Measurements from ENCODE around the gene NPTX2. TPM values are rescaled to one million over a fixed set of nuclear protein-coding genes. Genes with fewer than 3 reads are reported as not detected.
A peak's percentile ranks its signal among the peaks of the same experiment; 100 is the strongest.

Gene NPTX2
- total RNA-seq, 1 experiment from 2014 or later = 2.1 TPM

DNA sequence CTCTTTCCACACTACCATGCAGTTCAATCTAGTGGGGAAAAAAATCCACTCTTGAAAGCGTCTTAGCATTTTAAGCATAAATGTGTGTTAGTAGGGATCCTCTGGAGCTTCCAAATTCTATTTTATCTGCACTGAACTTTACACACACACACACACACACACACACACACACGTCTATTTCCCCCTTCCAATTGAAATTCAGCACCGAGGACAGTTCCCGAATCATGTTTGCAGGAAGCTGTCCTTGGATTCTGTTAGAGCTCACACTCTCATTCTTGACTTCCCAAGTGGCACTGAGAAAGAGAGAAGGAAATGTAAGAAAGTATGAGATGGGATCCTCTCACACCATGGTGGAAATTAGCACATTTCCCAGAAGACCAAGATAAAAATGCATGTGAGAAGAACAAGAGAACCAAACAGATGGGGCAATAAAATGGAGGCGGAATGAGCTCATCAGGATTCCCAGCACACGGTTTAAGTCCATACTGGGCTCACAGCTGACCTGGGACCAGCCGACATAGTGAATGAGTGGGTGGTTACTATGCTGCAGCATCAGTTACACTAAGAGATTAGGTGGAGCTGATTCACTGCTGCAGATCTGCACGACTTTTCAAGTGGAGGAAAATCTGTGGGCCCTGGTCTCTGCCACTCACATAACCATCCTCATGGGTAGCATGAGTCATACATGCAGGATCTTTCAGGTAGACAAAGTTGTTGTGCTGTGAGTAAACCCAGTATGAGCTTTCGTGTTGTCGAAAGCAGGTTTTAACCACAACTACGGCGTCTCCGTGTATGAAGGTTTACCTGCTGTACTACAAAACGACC is 3.3 kb upstream of the NPTX2 start:
- no peak for DNase-seq
- peaks cover 12% of the 10 kb centered on the region for H3K27me3 ChIP-seq
- H3K4me3 ChIP-seq = no peak overlapping the region
- H3K9me3 ChIP-seq = no peaks in the 10 kb centered on the region
- no peaks in the 10 kb centered on the region for H3K36me3 ChIP-seq

DNA sequence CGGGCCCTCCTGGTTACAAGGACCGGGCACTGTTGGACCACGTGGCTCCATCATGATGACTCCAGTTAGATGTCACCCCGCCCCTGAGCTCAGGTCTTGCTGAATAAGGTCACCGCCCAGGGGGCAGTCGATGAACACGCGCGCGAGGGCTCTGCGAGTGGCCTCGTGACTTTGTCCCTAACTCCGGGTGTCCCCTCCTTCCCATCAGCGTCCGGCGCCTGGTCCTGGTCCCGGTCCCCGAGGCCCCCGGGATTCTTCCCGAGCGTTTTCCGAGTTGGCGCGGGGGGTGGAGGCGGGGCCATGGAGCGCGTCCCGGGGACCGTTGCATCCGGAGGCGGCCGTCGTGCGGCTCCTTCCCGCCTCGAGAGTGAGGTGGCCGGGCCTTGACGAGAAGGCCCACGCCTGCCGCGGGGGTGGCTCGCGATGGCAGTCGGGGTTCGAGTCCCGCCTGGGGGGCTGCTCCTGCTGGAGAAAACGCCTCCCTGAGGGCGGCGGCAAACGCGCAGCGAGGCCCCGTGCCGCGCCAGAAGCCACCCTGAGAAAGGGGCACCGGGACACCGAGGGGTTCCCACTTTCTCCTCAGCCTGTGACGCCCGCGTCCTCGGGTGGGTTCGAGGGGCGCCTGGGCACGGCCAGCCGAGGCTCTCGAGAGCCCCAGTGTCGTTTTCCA is 569 bp upstream of the NPTX2 start:
- no peak overlapping the region for H3K4me3 ChIP-seq
- DNase-seq = no peak
- H3K36me3 ChIP-seq = no peaks in the 10 kb centered on the region
- H3K27me3 ChIP-seq = peaks cover 15% of the 10 kb centered on the region
- no peaks in the 10 kb centered on the region for H3K9me3 ChIP-seq

DNA sequence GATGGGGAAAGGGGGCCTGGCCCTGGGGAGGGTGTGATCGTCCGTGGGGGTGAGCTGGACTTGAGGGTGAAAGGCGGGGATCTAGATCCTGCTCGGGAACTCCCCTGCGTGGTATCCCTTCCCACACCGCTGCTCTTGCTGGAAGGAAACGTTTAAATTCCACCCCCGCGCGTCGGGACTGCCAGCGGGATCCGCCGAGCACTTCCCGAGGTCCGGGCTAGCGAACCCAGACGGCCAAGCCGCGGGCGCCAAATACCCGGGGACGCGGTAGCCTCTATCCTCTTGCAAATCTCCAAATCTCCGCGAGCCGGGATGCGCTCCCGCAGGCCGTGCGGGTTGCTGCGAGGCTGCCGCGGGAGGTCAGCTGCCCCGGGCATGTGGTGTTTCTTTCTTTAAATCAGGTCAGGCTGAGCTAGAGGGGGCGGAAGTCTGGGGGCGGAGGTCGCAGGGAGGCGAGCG is 904 bp downstream of the NPTX2 start:
- Histone ChIP-seq H3K27me3 (peaks cover 15% of the 10 kb centered on the region), H3K36me3 (no peaks in the 10 kb centered on the region), H3K9me3 (no peaks in the 10 kb centered on the region), H3K4me3 (no peak overlapping the region)
- DNase-seq = no peak

DNA sequence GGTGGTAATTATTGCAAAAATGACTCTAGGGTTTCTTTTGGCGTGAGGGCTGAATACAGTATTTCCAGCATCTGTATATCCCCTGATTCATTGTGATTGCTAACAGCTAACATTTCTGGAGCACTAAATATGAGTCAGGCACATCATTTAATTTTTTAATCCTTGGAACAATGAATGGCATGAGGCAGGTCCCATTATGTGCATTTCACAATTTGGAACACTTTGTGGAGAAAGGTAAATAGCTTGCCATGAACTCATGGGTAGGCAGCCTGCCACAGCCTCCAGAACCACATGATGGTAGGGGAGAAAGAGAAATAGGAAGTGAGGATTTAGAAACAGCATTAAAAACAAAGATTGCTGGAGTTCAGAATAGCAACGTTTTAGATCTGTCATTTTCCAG is 1.7 kb downstream of the NPTX2 start:
- no peaks in the 10 kb centered on the region for H3K36me3 ChIP-seq
- no peak overlapping the region for H3K4me3 ChIP-seq
- peaks cover 15% of the 10 kb centered on the region for H3K27me3 ChIP-seq
- H3K9me3 ChIP-seq = no peaks in the 10 kb centered on the region
- peak; percentile 18 for DNase-seq

DNA sequence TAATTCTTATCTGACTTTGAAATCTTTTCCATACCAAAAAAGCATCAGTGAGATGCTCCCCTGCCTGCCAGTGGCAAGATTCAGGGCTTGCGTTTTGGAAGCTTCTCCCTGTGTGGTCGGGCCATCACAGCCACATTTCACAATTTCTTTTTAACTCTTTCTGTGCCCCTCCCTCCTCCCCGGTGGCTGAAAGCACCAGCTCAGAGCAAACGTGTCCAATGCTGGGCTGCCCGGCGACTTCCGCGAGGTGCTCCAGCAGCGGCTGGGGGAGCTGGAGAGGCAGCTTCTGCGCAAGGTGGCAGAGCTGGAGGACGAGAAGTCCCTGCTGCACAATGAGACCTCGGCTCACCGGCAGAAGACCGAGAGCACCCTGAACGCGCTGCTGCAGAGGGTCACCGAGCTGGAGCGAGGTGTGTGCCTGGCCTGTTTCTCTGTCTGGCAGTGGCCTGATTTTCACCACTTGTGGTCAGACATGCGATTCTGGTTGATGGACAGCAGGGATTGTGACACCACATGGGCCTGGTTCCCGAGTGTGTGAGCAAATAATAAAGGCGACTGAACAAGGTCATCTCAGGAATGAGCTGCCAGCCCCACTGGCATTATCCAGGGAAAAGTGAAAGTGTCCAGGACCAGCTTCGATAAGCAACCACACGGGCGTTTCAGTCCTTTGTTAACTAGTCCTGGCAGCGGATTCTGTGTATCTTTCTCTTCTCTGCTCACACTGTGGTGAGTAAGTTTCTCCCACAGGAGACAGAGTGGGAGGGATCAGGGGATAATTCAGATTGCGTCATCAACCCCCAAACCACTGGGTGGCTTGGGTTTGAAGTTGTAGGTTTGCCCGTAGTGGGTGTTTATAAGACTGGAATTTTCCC is 2.6 kb downstream of the NPTX2 start:
- Histone ChIP-seq H3K36me3 (no peaks in the 10 kb centered on the region), H3K4me3 (0 out of 2 replicates have a peak overlapping the region, but pooled peaks have one; percentile 16), H3K27me3 (peaks cover 15% of the 10 kb centered on the region), H3K9me3 (no peaks in the 10 kb centered on the region)
- DNase-seq = peak; percentile 14

DNA sequence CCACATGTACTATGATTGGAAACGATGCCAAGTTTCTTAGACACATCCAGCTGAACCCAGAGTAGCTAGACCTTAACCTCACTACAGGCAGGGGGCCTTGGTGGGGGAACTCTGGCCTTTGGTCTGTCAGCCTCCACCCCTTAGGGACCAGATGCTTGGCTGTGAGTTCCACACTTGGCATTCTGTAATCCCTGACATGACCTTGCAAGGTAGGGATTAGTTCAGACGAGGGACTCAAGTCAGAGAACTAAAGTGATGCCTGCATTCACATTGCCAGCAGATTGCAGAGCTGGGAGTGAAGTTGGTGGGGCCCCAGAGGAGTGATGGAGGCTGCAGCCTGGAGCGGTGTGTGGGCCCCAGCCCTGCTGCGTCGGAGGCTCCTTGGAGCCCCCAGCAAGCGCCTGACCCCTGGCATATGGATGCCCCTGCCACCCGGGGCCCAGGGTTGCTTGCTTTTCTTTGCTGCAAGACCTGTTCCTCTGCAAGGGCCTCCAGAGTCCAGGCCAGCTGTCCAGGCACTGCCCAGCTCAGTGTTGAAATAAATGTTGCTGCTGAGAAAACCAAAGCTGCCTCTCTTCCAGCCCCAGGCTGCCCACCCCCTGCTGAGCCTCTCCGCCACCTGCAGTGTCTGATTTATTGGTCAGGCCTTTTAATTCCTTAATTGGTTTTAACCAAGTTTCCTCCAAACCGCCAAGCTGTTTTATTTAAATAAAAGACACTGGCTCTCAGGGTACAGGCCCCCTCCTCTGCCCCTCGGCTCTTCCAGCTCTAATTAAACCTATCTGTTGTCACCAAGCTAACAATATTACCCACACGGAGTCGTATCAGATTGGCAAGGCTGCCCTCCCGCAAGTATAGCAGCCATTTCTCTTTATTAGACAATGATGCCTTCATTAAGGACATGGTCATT is 4.7 kb downstream of the NPTX2 start:
- DNase-seq = no peak
- Histone ChIP-seq H3K4me3 (no peak overlapping the region), H3K36me3 (no peaks in the 10 kb centered on the region), H3K27me3 (peaks cover 11% of the 10 kb centered on the region), H3K9me3 (no peaks in the 10 kb centered on the region)

DNA sequence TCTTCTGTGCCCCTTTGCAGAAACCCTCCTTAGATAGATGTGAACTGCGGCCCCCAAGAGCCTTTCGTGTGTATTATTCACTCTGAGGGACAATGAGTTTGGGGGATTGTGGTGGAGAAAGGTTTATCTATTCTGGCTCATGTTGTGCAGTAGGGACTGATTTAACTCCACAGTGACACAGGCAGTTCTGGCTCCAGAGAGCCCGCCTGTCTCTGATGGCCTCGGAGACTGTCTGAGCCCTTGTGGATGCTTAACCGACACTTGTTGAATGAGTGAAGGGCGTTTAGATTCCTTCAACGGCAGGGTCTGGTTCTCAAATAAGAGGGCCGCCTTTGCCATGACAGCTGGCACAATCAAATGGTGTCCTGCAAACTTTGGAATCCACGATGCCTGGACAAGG is 5.8 kb downstream of the NPTX2 start:
- Histone ChIP-seq H3K27me3 (peaks cover 7% of the 10 kb centered on the region), H3K4me3 (no peak overlapping the region), H3K9me3 (no peaks in the 10 kb centered on the region), H3K36me3 (no peaks in the 10 kb centered on the region)
- DNase-seq = no peak

DNA sequence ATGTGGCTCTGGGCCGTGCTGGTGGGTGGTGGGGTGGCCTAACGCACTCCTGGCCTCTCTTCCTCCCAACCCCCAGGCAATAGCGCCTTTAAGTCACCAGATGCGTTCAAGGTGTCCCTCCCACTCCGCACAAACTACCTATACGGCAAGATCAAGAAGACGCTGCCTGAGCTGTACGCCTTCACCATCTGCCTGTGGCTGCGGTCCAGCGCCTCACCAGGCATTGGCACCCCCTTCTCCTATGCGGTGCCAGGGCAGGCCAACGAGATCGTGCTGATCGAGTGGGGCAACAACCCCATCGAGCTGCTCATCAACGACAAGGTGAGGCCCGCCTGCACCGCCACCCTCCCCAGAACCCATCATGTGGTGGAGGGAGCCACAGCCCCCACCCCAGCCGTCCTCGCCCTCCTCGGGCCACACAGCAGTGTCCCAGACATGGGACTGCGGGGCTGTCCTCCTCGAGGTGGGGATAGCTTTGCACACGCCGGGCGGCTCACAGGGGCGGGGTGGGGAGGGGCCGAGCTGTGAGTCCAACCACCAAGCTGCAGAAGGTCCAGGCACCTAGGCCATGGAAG is 7.8 kb downstream of the NPTX2 start:
- DNase-seq = no peak
- Histone ChIP-seq H3K4me3 (no peak overlapping the region), H3K36me3 (no peaks in the 10 kb centered on the region), H3K27me3 (no peaks in the 10 kb centered on the region), H3K9me3 (no peaks in the 10 kb centered on the region)

DNA sequence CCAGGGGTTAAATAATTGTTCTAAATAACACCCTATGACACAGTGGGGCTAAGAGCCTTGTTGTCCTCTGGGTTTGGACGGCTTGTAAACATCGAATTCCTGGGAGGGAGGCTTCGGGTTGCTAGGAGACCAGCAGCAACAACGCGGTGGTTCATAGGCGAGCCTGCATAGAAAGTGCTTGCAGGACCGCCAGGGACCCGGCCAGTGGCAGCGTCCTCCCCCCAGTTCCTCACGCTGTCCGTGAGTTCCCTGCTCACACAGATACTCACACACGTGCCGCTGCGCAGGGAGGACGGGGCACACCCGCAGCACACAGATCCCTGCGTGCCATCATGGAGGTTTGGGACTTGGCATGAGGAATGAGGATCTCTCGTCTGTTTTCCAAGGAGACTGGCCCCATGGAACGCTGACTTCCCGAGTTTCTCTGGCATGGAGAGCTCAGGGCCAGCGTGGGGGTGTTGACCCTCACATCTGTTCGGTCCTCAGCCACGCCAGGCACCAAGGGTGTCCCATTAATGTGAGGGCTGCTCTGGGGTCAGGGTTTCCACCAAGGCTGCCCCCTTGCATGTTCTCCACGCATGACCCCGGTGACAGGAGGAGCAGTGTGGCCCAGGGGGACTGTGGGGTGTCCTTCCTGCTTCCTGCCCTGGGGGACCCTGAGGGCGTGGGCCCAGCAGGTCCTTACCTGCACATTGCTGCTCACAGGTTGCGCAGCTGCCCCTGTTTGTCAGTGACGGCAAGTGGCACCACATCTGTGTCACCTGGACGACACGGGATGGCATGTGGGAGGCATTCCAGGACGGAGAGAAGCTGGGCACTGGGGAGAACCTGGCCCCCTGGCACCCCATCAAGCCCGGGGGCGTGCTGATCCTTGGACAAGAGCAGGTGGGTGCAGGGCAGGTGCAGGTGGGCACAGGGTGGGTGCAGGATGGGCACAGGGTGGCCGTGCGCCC is 9.7 kb downstream of the NPTX2 start:
- no peaks in the 10 kb centered on the region for H3K36me3 ChIP-seq
- H3K4me3 ChIP-seq = no peak overlapping the region
- no peaks in the 10 kb centered on the region for H3K27me3 ChIP-seq
- DNase-seq = no peak
- no peaks in the 10 kb centered on the region for H3K9me3 ChIP-seq

DNA sequence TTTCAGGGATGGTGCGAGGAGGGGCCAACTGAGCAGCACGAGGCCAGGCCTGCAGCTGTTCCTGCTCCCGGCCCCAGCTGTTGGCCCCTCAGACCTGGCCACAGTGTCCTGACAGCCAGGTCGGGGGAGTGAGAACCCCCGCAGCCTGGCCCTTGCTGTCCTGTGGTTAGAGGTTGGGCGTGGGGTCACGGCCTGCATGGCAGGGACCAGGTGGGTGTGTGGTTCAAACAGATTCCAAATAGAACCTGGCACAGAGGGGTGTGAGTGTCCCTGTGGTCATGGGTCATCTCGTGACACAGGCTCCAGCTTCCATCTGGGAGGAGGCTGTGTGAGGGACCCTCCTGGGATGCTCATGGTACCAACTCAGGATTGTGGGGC is 10.3 kb downstream of the NPTX2 start:
- Histone ChIP-seq H3K9me3 (no peaks in the 10 kb centered on the region), H3K27me3 (no peaks in the 10 kb centered on the region), H3K36me3 (no peaks in the 10 kb centered on the region), H3K4me3 (no peak overlapping the region)
- DNase-seq = no peak

DNA sequence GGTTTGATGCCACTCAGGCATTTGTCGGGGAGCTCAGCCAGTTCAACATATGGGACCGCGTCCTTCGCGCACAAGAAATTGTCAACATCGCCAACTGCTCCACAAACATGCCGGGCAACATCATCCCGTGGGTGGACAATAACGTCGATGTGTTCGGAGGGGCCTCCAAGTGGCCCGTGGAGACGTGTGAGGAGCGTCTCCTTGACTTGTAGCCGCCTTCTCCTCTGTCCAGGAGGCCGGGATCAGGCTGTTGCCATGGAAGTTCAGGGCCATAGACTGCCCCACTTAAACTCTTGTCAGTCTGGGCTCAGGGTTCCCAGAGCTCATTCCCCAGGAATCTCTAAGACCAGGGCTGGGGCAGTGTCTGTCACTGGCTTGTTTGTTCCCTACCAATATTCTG is 11.3 kb downstream of the NPTX2 start:
- no peak overlapping the region for H3K4me3 ChIP-seq
- no peaks in the 10 kb centered on the region for H3K9me3 ChIP-seq
- H3K36me3 ChIP-seq = no peaks in the 10 kb centered on the region
- DNase-seq = no peak
- no peaks in the 10 kb centered on the region for H3K27me3 ChIP-seq

DNA sequence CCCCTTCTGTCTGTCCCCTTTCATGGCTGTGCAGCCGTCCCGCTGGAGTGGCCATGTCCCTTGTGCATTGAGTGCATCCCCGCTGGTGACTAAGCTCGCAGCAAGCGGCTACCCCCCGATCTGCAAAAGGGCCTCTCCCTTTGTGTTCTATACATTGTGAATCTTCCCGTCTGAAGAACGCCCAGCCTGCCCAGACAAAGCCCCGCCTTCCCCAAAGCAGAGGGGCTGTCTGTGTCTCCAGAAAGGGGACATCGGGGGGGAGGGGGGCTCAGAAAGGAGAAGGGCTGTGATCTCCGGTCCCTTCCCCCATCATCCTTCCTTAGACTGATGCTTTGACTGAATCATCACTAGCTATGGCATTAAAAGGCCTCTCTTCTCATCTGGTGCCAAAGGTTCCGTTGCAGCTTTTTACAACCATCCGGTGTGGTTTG is 11.9 kb downstream of the NPTX2 start:
- H3K9me3 ChIP-seq = no peaks in the 10 kb centered on the region
- no peak overlapping the region for H3K4me3 ChIP-seq
- DNase-seq = no peak
- H3K36me3 ChIP-seq = no peaks in the 10 kb centered on the region
- no peaks in the 10 kb centered on the region for H3K27me3 ChIP-seq

DNA sequence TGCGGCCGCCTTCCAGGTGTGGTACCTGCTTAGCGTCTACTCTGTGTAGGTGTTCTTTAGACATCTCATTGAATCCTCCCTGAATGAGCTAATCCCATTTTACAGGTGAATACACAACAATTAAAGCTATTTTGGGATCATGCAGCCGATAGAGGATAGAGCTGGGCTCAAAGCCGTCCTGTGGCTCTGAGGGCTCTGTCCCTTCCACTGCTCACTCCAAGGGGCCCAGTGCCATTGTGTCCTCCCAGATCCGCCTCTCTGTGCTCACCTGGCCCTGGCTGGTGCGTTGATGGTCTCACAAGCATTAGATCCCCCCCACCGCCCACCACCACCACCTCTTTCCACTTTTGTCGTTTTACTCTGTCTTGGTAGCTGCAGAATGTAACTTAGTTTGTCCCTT is 13.1 kb downstream of the NPTX2 start:
- H3K27me3 ChIP-seq = no peaks in the 10 kb centered on the region
- no peak for DNase-seq
- H3K9me3 ChIP-seq = no peaks in the 10 kb centered on the region
- no peak overlapping the region for H3K4me3 ChIP-seq
- no peaks in the 10 kb centered on the region for H3K36me3 ChIP-seq

DNA sequence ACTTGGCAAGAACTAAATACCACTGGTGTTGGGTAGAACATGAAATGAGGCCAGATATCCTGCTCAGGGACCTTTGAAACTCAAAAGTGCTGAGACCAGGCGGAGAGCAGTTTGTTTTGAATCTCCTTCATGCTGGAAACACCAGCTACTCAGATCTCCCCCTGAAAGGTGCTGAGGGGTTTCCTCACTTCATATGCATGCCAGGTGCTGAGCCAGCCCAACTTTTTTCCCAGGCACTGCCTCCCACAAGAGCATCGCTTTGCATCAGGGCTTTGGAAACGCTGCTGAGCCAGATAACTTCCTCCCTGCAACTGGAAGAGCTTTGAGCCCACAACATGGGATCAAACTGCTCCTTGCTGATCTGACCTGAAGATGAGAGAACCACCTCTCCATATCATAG is 13.7 kb downstream of the NPTX2 start:
- DNase-seq = no peak
- no peaks in the 10 kb centered on the region for H3K27me3 ChIP-seq
- no peaks in the 10 kb centered on the region for H3K9me3 ChIP-seq
- no peaks in the 10 kb centered on the region for H3K36me3 ChIP-seq
- H3K4me3 ChIP-seq = no peak overlapping the region

DNA sequence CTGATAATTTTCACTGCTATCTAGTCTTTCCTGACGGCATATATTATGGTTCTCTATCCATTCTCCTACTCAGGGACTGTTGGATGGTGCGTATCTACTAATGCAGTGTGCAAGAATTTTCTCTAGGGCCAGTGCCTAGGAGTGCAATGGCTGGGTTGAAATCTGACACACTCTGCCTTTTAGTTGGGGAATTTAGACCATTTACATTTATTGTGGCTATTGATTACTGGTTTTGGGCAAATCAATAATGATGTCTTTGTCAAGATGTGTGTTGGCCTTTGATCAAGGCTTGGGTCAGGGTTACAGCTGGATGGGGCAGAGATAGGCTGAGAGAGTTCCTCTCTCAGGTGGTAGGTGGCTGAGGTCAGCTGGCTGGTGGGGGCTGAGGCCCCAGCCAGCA is 21.8 kb downstream of the NPTX2 start:
- no peak overlapping the region for H3K4me3 ChIP-seq
- no peaks in the 10 kb centered on the region for H3K27me3 ChIP-seq
- DNase-seq = no peak
- H3K9me3 ChIP-seq = no peaks in the 10 kb centered on the region
- H3K36me3 ChIP-seq = no peaks in the 10 kb centered on the region
